Upper lobe of right lung (tissue), 1 donor: ENCODE measurements around the gene TDRD15. TPM values are rescaled to one million over a fixed set of nuclear protein-coding genes. Genes with fewer than 3 reads are reported as not detected.

Experiments used
- ATAC-seq: fragments of 200-7000 bp; cut with Tn5 transposase; one replicate; pipeline ENCODE4 v1.9.1; 2020; ENCODE audit warnings: mild to moderate bottlenecking, moderate library complexity
- DNase-seq: peaks from one replicate; pipeline ENCODE4 v3.0.0-alpha.2; 2020
- H3K27ac ChIP-seq: fragments of 200-600 bp; one replicate; pipeline ENCODE4 v1.8.0; 2022
- H3K27me3 ChIP-seq: fragments of 200-600 bp; one replicate; pipeline ENCODE4 v1.8.0; 2022; ENCODE audit warnings: mild to moderate bottlenecking
- H3K36me3 ChIP-seq: fragments of 200-600 bp; one replicate; pipeline ENCODE4 v1.8.0; 2022
- H3K4me1 ChIP-seq: fragments of 200-600 bp; one replicate; pipeline ENCODE4 v1.8.0; 2022
- H3K4me3 ChIP-seq: fragments of 200-600 bp; one replicate; pipeline ENCODE4 v1.8.0; 2022; ENCODE audit warnings: mild to moderate bottlenecking
- H3K9me3 ChIP-seq: fragments of 200-600 bp; one replicate; pipeline ENCODE4 v1.8.0; 2022
- CTCF ChIP-seq: fragments of 200-600 bp; IDR thresholded peaks from one replicate; pipeline ENCODE4 v1.8.0; 2022; ENCODE audit warnings: antibody characterized with exemption
- intact Hi-C: fragments of 100-400 bp; cut with DNase I; formaldehyde crosslinking; loops from one replicate; pipeline ENCODE4 v1.11.0; 2022
- total RNA-seq: library from RNA; stranded (reverse); fragmentation: NEBNext Ultra II Directional; extraction: Animal tissue kit (Norgen Biotek cat#: 25700); gene quantifications from one replicate; pipeline ENCODE4 v1.2.1, GENCODE V29; 2021
- donor health status: DM: no; HTN: yes; CAD: no; lungs with severe emphysema.

TDRD15 gene
- total RNA-seq, 1 donor from 2014 or later: not detected

DNA sequence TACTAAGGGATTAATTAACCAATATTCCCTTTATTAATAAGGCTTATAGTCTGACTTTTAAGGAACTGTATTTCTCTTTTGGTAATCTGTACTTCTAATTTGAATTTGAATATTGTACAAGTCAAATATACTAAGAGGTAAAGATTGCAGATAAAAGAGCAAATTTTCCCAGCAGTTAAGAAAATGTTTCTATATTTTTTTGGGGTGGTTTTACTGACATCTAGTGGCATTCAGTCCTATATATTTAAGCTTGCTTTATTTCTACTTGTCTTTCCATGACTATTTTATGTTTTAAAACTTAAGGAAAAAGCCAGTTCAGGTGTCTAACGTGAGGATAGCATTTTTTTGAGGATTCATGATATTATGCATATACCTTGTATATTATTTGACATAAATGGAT, 41.6 kb downstream of the TDRD15 start:
- no peak overlapping the region for H3K27ac ChIP-seq
- ATAC-seq: no peak
- no peak for DNase-seq
- H3K27me3 ChIP-seq: no peaks in the 10 kb centered on the region
- peak; percentile 29 for TF ChIP-seq CTCF
- H3K4me3 ChIP-seq: no peak overlapping the region
- intact Hi-C loops: no loop called here
- no peaks in the 10 kb centered on the region for H3K4me1 ChIP-seq
- H3K9me3 ChIP-seq: no peaks in the 10 kb centered on the region
- no peaks in the 10 kb centered on the region for H3K36me3 ChIP-seq

GRCh38 chr2:21175895-21176646, 52.3 kb downstream of the TDRD15 start:
- Histone ChIP-seq H3K4me3 (no peak overlapping the region), H3K27me3 (no peaks in the 10 kb centered on the region), H3K9me3 (no peaks in the 10 kb centered on the region), H3K36me3 (no peaks in the 10 kb centered on the region), H3K4me1 (no peaks in the 10 kb centered on the region), H3K27ac (no peak overlapping the region)
- no peak for DNase-seq
- TF ChIP-seq CTCF: peak; percentile 37
- intact Hi-C loops: loop anchor here (10.0 kb wide), 1 partner anchor 139 kb away; no protein-coding TSS in a partner anchor
- ATAC-seq: no peak

DNA sequence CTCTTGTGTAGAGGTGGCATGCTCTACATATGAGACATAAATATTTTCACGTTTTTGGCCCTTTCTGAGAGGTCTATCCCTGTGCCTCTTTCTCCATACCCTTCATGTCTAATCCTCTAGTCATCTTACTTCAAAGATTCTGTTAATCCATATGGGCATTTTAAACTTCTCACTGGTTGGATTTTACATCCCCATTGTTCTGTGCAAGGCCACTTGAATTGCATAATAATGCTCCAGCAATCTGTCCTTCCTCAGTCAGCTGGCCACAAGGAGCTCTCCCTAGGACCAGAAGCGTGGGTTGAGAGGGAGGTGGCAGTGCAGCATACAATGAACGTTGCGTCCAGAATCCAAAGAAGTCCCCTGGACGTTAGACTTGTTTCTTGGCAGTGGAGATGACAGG, 58.2 kb downstream of the TDRD15 start:
- no peak overlapping the region for H3K27ac ChIP-seq
- no peaks in the 10 kb centered on the region for H3K4me1 ChIP-seq
- no peak overlapping the region for H3K4me3 ChIP-seq
- TF ChIP-seq CTCF: no peak
- intact Hi-C loops: no loop called here
- H3K27me3 ChIP-seq: no peaks in the 10 kb centered on the region
- ATAC-seq: peak; percentile 32
- H3K9me3 ChIP-seq: no peaks in the 10 kb centered on the region
- DNase-seq: no peak
- H3K36me3 ChIP-seq: no peaks in the 10 kb centered on the region

DNA sequence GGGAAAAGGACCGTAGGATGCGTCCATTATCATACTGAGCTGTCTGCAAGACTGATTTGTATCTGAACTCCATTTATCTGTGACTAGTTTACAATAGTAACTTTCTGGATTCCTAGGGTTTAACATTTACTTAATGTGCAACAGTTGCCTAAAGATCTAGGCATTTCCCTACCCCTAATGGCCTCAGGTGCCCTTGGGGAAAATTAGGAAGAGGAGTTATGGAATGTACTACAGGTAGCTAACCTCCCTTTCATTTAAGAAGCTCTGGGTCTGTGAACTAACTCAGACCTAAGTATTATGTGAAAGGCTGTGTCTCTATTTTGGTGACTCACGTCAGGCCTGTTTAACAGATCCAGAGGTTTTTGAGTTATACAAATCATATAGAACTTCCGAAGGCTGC, 59.5 kb downstream of the TDRD15 start:
- no peak overlapping the region for H3K4me3 ChIP-seq
- no peak for TF ChIP-seq CTCF
- H3K36me3 ChIP-seq: no peaks in the 10 kb centered on the region
- DNase-seq: no peak
- H3K27ac ChIP-seq: no peak overlapping the region
- H3K4me1 ChIP-seq: no peaks in the 10 kb centered on the region
- no peaks in the 10 kb centered on the region for H3K9me3 ChIP-seq
- intact Hi-C loops: no loop called here
- ATAC-seq: no peak
- no peaks in the 10 kb centered on the region for H3K27me3 ChIP-seq

DNA sequence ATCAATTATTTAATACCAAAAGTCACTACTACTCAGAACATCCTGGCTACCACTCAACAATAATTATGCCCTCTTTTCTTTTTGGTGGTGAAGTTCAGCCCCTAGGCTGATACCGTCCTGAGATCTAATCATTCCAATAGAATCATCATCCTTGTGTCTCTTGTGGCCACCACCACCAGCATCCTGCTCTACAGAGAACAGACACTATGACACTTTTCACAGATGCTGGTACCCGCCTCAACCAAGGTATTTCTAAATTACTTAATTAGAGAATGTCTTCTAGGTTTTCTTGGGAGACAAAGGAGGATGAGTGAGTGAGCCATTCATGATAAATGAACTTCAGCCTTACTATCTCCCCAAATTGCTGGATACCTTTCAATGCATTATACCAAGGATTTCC, 60.0 kb downstream of the TDRD15 start:
- H3K27ac ChIP-seq: no peak overlapping the region
- DNase-seq (no peak), ATAC-seq (no peak)
- no peaks in the 10 kb centered on the region for H3K4me1 ChIP-seq
- no peaks in the 10 kb centered on the region for H3K9me3 ChIP-seq
- intact Hi-C loops: no loop called here
- H3K4me3 ChIP-seq: no peak overlapping the region
- TF ChIP-seq CTCF: no peak
- H3K36me3 ChIP-seq: no peaks in the 10 kb centered on the region
- H3K27me3 ChIP-seq: no peaks in the 10 kb centered on the region
